HEK293T (cell line): ENCODE data around the gene KHK.

Experiments used
- CTCF ChIA-PET: fragments of 350-600 bp; formaldehyde crosslinking; extraction: SDS; loops from one replicate; lab custom pipeline; 2021; ENCODE audit warnings: antibody characterized with exemption, inconsistent platforms; lab: Yijun Ruan, JAX
- POLR2A ChIA-PET: fragments of 350-600 bp; formaldehyde crosslinking; extraction: SDS; loops from one replicate; lab custom pipeline; 2020; ENCODE audit warnings: antibody characterized with exemption, inconsistent platforms; lab: Yijun Ruan, JAX
- DNase-seq: peaks from one replicate; pipeline ENCODE4 v3.0.0; 2012; ENCODE audit warnings: mixed read lengths; ENCODE audit errors: extremely low spot score
- ARNT ChIP-seq: fragments of 450-650 bp; IDR thresholded peaks from 2 replicates; pipeline ENCODE4 v1.6.1; 2017; ENCODE audit warnings: mild to moderate bottlenecking
- BHLHE40 ChIP-seq: fragments of 450-650 bp; IDR thresholded peaks from 2 replicates; pipeline ENCODE4 v1.6.1; 2016; ENCODE audit warnings: mild to moderate bottlenecking, moderate library complexity, borderline replicate concordance
- CTBP1 ChIP-seq: fragments of 450-650 bp; IDR thresholded peaks from 2 replicates; pipeline ENCODE4 v1.6.1; 2016; ENCODE audit warnings: borderline replicate concordance
- ELF4 ChIP-seq: fragments of 450-650 bp; IDR thresholded peaks from 2 replicates; pipeline ENCODE4 v1.6.1; 2017; ENCODE audit warnings: antibody characterized with exemption
- FOXA1 ChIP-seq: fragments of 450-650 bp; IDR thresholded peaks from 2 replicates; pipeline ENCODE4 v1.6.1; 2016; ENCODE audit warnings: mild to moderate bottlenecking
- FOXK2 ChIP-seq: fragments of 450-650 bp; IDR thresholded peaks from 2 replicates; pipeline ENCODE4 v1.6.1; 2016; ENCODE audit warnings: mild to moderate bottlenecking
- FOXM1 ChIP-seq: fragments of 450-650 bp; IDR thresholded peaks from 2 replicates; pipeline ENCODE4 v1.6.1; 2017; ENCODE audit warnings: mild to moderate bottlenecking, borderline replicate concordance
- HDGF ChIP-seq: fragments of 450-650 bp; IDR thresholded peaks from 2 replicates; pipeline ENCODE4 v1.6.1; 2017; ENCODE audit warnings: antibody characterized with exemption, borderline replicate concordance
- L3MBTL2 ChIP-seq: fragments of 450-650 bp; conservative IDR thresholded peaks from 2 replicates; pipeline ENCODE4 v1.6.1; 2016; ENCODE audit warnings: mild to moderate bottlenecking
- LEF1 ChIP-seq: fragments of 450-650 bp; IDR thresholded peaks from 2 replicates; pipeline ENCODE4 v1.6.1; 2017; ENCODE audit warnings: mild to moderate bottlenecking, borderline replicate concordance
- NFRKB ChIP-seq: fragments of 450-650 bp; IDR thresholded peaks from 2 replicates; pipeline ENCODE4 v1.6.1; 2016; ENCODE audit warnings: mild to moderate bottlenecking, moderate library complexity
- PKNOX1 ChIP-seq: fragments of 450-650 bp; IDR thresholded peaks from 2 replicates; pipeline ENCODE4 v1.6.1; 2016
- SP1 ChIP-seq: fragments of 450-650 bp; IDR thresholded peaks from 2 replicates; pipeline ENCODE4 v1.6.1; 2017
- SUZ12 ChIP-seq: fragments of 450-650 bp; IDR thresholded peaks from 2 replicates; pipeline ENCODE4 v1.6.1; 2016; ENCODE audit warnings: mild to moderate bottlenecking
- TARDBP ChIP-seq: fragments of 450-650 bp; IDR thresholded peaks from 2 replicates; pipeline ENCODE4 v1.6.1; 2016
- ZNF384 ChIP-seq: fragments of 450-650 bp; IDR thresholded peaks from 2 replicates; pipeline ENCODE4 v1.6.1; 2016

The KHK gene

GRCh38 chr2:27054721-27055120 lies 31.9 kb upstream of the KHK start:
- DNase-seq: no peak
- TF ChIP-seq HDGF (no peak), LEF1 (no peak), ZNF384 (no peak), TARDBP (no peak), SP1 (no peak), L3MBTL2 (no peak), BHLHE40 (no peak), NFRKB (no peak), ELF4 (no peak), CTBP1 (no peak), FOXA1 (no peak), FOXK2 (no peak), ARNT (no peak), FOXM1 (no peak), PKNOX1 (no peak), SUZ12 (no peak)
- CTCF ChIA-PET: no interaction called here
- POLR2A ChIA-PET: interaction anchor here (0.6 to 7.4 kb wide), 4 partner anchors 10 to 325 kb away, joined by 3 to 91 read pairs (median 4); partner anchors contain the start of gene OST4

- POLR2A ChIA-PET: no interaction called here
Observed at GRCh38 chr2:27057184-27057583, 29.4 kb upstream of the KHK start.

GRCh38 chr2:27058210-27058609 lies 28.4 kb upstream of the KHK start:
- TF ChIP-seq ZNF384: no peak
- TF ChIP-seq TARDBP: no peak
- POLR2A ChIA-PET: interaction anchor here (1.1 to 1.3 kb wide), 2 partner anchors 11 to 23 kb away, joined by 3 to 6 read pairs; no protein-coding TSS in a partner anchor
- no peak for DNase-seq
- CTCF ChIA-PET: interaction anchor here (1.7 kb wide), 1 partner anchor 23 kb away, joined by 5 read pairs; no protein-coding TSS in a partner anchor

More at GRCh38 chr2:27057184-27057583, 29.4 kb upstream of the KHK start:
- no peak for DNase-seq
- CTCF ChIA-PET: interaction anchor here (0.7 kb wide), 1 partner anchor 1709 kb away, joined by 3 read pairs; no protein-coding TSS in a partner anchor
- TF ChIP-seq NFRKB (no peak), TARDBP (no peak), LEF1 (no peak), CTBP1 (no peak), HDGF (no peak), SUZ12 (no peak), SP1 (no peak), L3MBTL2 (no peak), PKNOX1 (no peak), ZNF384 (no peak), ELF4 (no peak)

- no peak for DNase-seq
- TF ChIP-seq BHLHE40: no peak
- no peak for TF ChIP-seq HDGF
- TF ChIP-seq PKNOX1: no peak
- no peak for TF ChIP-seq ELF4
- TF ChIP-seq NFRKB: no peak
- TF ChIP-seq LEF1: no peak
- TF ChIP-seq ARNT: no peak
- no peak for TF ChIP-seq SUZ12
- no peak for TF ChIP-seq CTBP1
- no peak for TF ChIP-seq FOXM1
- TF ChIP-seq ZNF384: no peak
- TF ChIP-seq FOXA1: no peak
- POLR2A ChIA-PET: interaction anchor here (0.8 to 2.2 kb wide), 5 partner anchors 8 to 33 kb away, joined by 3 to 17 read pairs (median 6); partner anchors contain the start of genes AGBL5 and OST4
- CTCF ChIA-PET: interaction anchor here (1.7 kb wide), 1 partner anchor 22 kb away, joined by 5 read pairs; no protein-coding TSS in a partner anchor
Observed at GRCh38 chr2:27059141-27059820, 27.3 kb upstream of the KHK start.

GRCh38 chr2:27060323-27060722 lies 26.2 kb upstream of the KHK start:
- POLR2A ChIA-PET: interaction anchor here (2.1 to 2.2 kb wide), 2 partner anchors 9 to 11 kb away, joined by 11 to 17 read pairs; partner anchors contain the start of genes AGBL5 and OST4
- no peak for TF ChIP-seq NFRKB
- TF ChIP-seq FOXM1: no peak
- no peak for TF ChIP-seq ZNF384
- no peak for TF ChIP-seq ARNT
- no peak for TF ChIP-seq PKNOX1
- no peak for TF ChIP-seq LEF1
- CTCF ChIA-PET: no interaction called here
- no peak for DNase-seq
